Endothelial cell of umbilical vein (primary cell): Measurements from ENCODE around the gene CD1D. TPM values are rescaled to one million over a fixed set of nuclear protein-coding genes. Genes with fewer than 3 reads are reported as not detected.
A peak's percentile ranks its signal among the peaks of the same experiment; 100 is the strongest.

ENCODE experiments used
- BruUV-seq: library from RNA; stranded (reverse); fragments of 400-500 nt; replicated peaks from 2 replicates; lab custom pipeline; 2021; lab: Mats Ljungman, UMichigan
- CTCF ChIA-PET: fragments of 300-600, 350-600 bp; sonication (Branson Sonifier 250); formaldehyde crosslinking; loops from one replicate; lab custom pipeline; 2021; ENCODE audit warnings: antibody characterized with exemption, inconsistent platforms; lab: Charles Lee
- POLR2A ChIA-PET: fragments of 300-600, 350-600 bp; sonication (Branson Sonifier 250); formaldehyde crosslinking; loops from one replicate; lab custom pipeline; 2021; ENCODE audit warnings: antibody characterized with exemption, inconsistent platforms; lab: Charles Lee
- DNase-seq: peaks from one replicate; pipeline ENCODE4 v3.0.0-alpha.2; 2011; ENCODE audit warnings: low read depth, low spot score
- FAIRE-seq: peaks from 2 replicates; lab custom pipeline; 2011; peaks lifted over from hg19 to GRCh38; lab: Jason Lieb, UNC
- H2AFZ ChIP-seq: 2 replicates; pipeline ENCODE4 v1.6.0; 2012; ENCODE audit warnings: low read depth, low read length, control low read depth, inconsistent platforms
- H3K27ac ChIP-seq: 2 replicates; pipeline ENCODE4 v1.5.1; 2011; ENCODE audit warnings: low read depth, mild to moderate bottlenecking, control low read depth, low read length, moderate library complexity; ENCODE audit not compliant: insufficient read depth
- H3K27me3 ChIP-seq, 2 experiments: 2 replicates each; pipeline versions ENCODE4 v1.6.0 to v1.6.1; 2011; ENCODE audit warnings: low read length in 2 of 2, mixed read lengths in 1 of 2; ENCODE audit not compliant: control insufficient read depth in 2 of 2, insufficient read depth in 2 of 2
- H3K36me3 ChIP-seq, 2 experiments: 2 replicates in 1 of 2; 3 replicates in 1 of 2; pipeline ENCODE4 v1.5.1; 2011; ENCODE audit warnings: low read length in 2 of 2, mild to moderate bottlenecking in 1 of 2, moderate library complexity in 1 of 2; ENCODE audit not compliant: control insufficient read depth in 2 of 2, insufficient read depth in 2 of 2; ENCODE audit errors: extremely low read depth in 1 of 2
- H3K4me1 ChIP-seq: 3 replicates; pipeline ENCODE4 v1.5.1; 2011; ENCODE audit warnings: mild to moderate bottlenecking, low read length; ENCODE audit not compliant: control insufficient read depth, insufficient read depth; ENCODE audit errors: extremely low read depth
- H3K4me2 ChIP-seq: 2 replicates; pipeline ENCODE4 v1.6.1; 2011; ENCODE audit warnings: low read length, control low read depth, mixed read lengths; ENCODE audit not compliant: insufficient read depth
- H3K4me3 ChIP-seq, 3 experiments: fragments of 200-600 bp in 1 of 3; sonication (generic), shearing (Covaris generic) in 1 of 3; replicated peaks in 1 of 3; 2 replicates each; pipeline ENCODE4 v1.5.1; 2011 to 2016; ENCODE audit warnings: control low read depth in 3 of 3, low read length in 3 of 3, mild to moderate bottlenecking in 2 of 3, inconsistent platforms in 1 of 3, low read depth in 1 of 3, moderate library complexity in 1 of 3; ENCODE audit not compliant: insufficient read depth in 1 of 3
- H3K79me2 ChIP-seq: 2 replicates; pipeline ENCODE4 v1.6.0; 2012; ENCODE audit warnings: low read length, inconsistent platforms; ENCODE audit not compliant: control insufficient read depth, insufficient read depth
- H3K9ac ChIP-seq: replicated peaks from 2 replicates; pipeline ENCODE3; 2011; ENCODE audit warnings: low read length, control low read depth; ENCODE audit not compliant: insufficient read depth; ENCODE audit errors: extremely low read depth
- H3K9me1 ChIP-seq: replicated peaks from 3 replicates; pipeline ENCODE4 v1.6.0; 2011; ENCODE audit warnings: mild to moderate bottlenecking, low read length; ENCODE audit not compliant: control insufficient read depth, insufficient read depth; ENCODE audit errors: extremely low read depth
- H3K9me3 ChIP-seq: replicated peaks from 2 replicates; pipeline ENCODE4 v1.5.1; 2012; ENCODE audit warnings: low read length, inconsistent platforms; ENCODE audit not compliant: control insufficient read depth, insufficient read depth
- H4K20me1 ChIP-seq: replicated peaks from 2 replicates; pipeline ENCODE3; 2011; ENCODE audit warnings: mild to moderate bottlenecking, low read length; ENCODE audit not compliant: control insufficient read depth, insufficient read depth; ENCODE audit errors: extremely low read depth
- EZH2 ChIP-seq: IDR thresholded peaks from 2 replicates; pipeline ENCODE4 v1.6.1; 2012; ENCODE audit warnings: borderline replicate concordance, low read depth, mild to moderate bottlenecking, moderate library complexity, low read length, inconsistent platforms; ENCODE audit not compliant: severe bottlenecking
- FOS ChIP-seq: IDR thresholded peaks from 2 replicates; pipeline ENCODE4 v1.6.1; 2011; ENCODE audit warnings: mild to moderate bottlenecking, low read length, moderate library complexity, borderline replicate concordance; ENCODE audit not compliant: insufficient read depth
- GATA2 ChIP-seq: IDR thresholded peaks from 2 replicates; pipeline ENCODE4 v1.7.0; 2011; ENCODE audit warnings: low read depth, mild to moderate bottlenecking, moderate library complexity, mixed read lengths, low read length; ENCODE audit not compliant: insufficient read length, insufficient read depth
- JUN ChIP-seq: IDR thresholded peaks from 2 replicates; pipeline ENCODE4 v1.6.1; 2011; ENCODE audit warnings: borderline replicate concordance, low read depth; ENCODE audit not compliant: insufficient read length, insufficient read depth
- MAX ChIP-seq: IDR thresholded peaks from 2 replicates; pipeline ENCODE4 v1.6.1; 2011; ENCODE audit not compliant: insufficient read depth, insufficient read length
- MYC ChIP-seq: IDR thresholded peaks from one replicate; pipeline ENCODE4 v1.6.1; 2011; ENCODE audit warnings: mild to moderate bottlenecking, low read depth, low read length
- POLR2A ChIP-seq: IDR thresholded peaks from 2 replicates; pipeline ENCODE4 v1.6.1; 2012; ENCODE audit warnings: low read depth, mild to moderate bottlenecking, control low read depth, low read length
- POLR2AphosphoS5 ChIP-seq: IDR thresholded peaks from 2 replicates; pipeline ENCODE4 v1.6.1; 2012; ENCODE audit warnings: low read depth, mild to moderate bottlenecking, control low read depth, low read length, moderate library complexity; ENCODE audit not compliant: insufficient read depth
- dilution Hi-C: fragments of 300-500 bp; cut with MboI; formaldehyde crosslinking; loops from one replicate; pipeline ENCODE4 v1.15.0; 2019; ENCODE audit warnings: low sequenced_read_pairs; ENCODE audit not compliant: extremely low pct_ligation_motif_present
- intact Hi-C: fragments of 100-400 bp; cut with micrococcal nuclease; formaldehyde crosslinking; loops from one replicate; pipeline ENCODE4 v1.10.0; 2022
- polyA plus RNA-seq, 4 experiments: library from polyadenylated mRNA; depleted of rRNA in 3 of 4; stranded (reverse) in 3 of 4; unstranded in 1 of 4; fragments of >200 nt; gene quantifications; 2 replicates each; pipeline versions ENCODE4 v1.2.1 to v1.2.3, GENCODE V29; 2011 to 2012; ENCODE audit warnings: missing spikeins in 1 of 4
- total RNA-seq: library from RNA; stranded (reverse); gene quantifications from 2 replicates; pipeline ENCODE4 v1.2.3, GENCODE V29; 2021
- TF ChIP-seq, protein P1 (sequence below), 2 donors: IDR thresholded peaks; 1 replicate in 1 of 2; 2 replicates in 1 of 2; pipeline ENCODE4 v1.5.1; 2011; ENCODE audit warnings: low read length in 2 of 2, mild to moderate bottlenecking in 2 of 2, moderate library complexity in 2 of 2, control low read depth in 1 of 2, inconsistent platforms in 1 of 2, low read depth in 1 of 2; ENCODE audit not compliant: insufficient read depth in 1 of 2; ENCODE audit errors: extremely low read depth in 1 of 2

CD1D gene
- total and polyA plus RNA-seq, 2 donors (not counting 3 experiments of a cell fraction or from before 2014, with no cell fraction given) = not detected

DNA sequence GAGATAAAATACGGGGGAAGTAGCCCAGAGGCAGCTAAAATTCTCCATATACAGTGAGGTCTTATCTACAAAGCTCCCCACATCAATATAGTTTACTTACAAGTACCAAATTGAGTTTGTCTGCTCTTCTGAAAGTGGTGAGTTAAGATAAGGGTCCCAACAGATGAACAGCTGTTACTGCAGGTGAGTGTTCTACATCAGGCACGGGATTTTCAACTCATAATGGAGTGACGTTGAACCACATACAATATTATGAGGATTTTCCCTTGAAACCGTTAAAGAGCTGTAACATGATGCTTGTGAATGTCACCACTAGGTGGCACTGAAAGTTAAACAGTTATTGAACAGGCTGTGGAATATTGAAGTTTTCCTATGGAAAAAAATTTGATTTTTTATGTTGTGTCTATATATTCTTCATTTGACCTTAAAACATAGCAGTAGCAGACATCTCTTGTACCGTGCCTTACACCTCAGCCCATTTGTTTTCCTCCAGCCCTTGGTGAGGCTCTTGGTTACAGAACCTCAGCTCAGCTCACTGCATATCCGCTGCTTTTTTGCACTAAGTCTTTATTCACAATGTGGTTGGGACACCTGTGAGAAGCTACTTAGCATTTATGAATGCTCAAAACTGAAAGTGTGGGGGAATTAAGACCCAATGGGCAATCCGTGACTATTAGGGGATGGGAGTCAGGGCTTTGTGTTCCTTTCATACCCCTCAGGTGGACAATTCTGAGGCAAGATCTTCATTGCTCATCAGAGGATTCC is 23.2 kb downstream of the CD1D start:
- H3K27ac ChIP-seq = no peak overlapping the region
- H3K9ac ChIP-seq = no peak overlapping the region
- dilution Hi-C loops = no loop called here
- no peaks in the 10 kb centered on the region for H4K20me1 ChIP-seq
- FAIRE-seq (no peak), DNase-seq (peak; percentile 70)
- H3K27me3 ChIP-seq = peaks cover 0 to 16% of the 10 kb centered on the region in 2 experiments
- no peak for TF ChIP-seq JUN
- TF ChIP-seq, protein P1, sequence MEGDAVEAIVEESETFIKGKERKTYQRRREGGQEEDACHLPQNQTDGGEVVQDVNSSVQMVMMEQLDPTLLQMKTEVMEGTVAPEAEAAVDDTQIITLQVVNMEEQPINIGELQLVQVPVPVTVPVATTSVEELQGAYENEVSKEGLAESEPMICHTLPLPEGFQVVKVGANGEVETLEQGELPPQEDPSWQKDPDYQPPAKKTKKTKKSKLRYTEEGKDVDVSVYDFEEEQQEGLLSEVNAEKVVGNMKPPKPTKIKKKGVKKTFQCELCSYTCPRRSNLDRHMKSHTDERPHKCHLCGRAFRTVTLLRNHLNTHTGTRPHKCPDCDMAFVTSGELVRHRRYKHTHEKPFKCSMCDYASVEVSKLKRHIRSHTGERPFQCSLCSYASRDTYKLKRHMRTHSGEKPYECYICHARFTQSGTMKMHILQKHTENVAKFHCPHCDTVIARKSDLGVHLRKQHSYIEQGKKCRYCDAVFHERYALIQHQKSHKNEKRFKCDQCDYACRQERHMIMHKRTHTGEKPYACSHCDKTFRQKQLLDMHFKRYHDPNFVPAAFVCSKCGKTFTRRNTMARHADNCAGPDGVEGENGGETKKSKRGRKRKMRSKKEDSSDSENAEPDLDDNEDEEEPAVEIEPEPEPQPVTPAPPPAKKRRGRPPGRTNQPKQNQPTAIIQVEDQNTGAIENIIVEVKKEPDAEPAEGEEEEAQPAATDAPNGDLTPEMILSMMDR (IDR thresholded peaks at IDR 0.05; ENCODE audit: extremely low read depth in 1 of 2, insufficient read depth in 1 of 2, low read depth in 1 of 2, low read length in 2 of 2) = peak; percentile 59 to 63
- intact Hi-C loops = loop anchor here (1.0 kb wide), 2 partner anchors 794 to 868 kb away; no protein-coding TSS in a partner anchor
- no peaks in the 10 kb centered on the region for H3K9me3 ChIP-seq
- BruUV-seq = no TSS peak
- H3K4me3 ChIP-seq = no peak overlapping the region
- H3K4me2 ChIP-seq = no peak overlapping the region
- H2AFZ ChIP-seq = peak overlapping the region; percentile 15
- peaks cover 5% of the 10 kb centered on the region for H3K4me1 ChIP-seq
- no peaks in the 10 kb centered on the region for H3K9me1 ChIP-seq
- ChIA-PET POLR2A (interaction anchor here (1.7 kb wide), 1 partner anchor 795 kb away, joined by 4 read pairs; no protein-coding TSS in a partner anchor), CTCF (interaction anchor here (0.8 to 4.7 kb wide), 36 partner anchors 9 to 1803 kb away, joined by 3 to 131 read pairs (median 6); partner anchors contain the start of genes CD1D and IFI16)
- H3K36me3 ChIP-seq = no peaks in the 10 kb centered on the region
- no peaks in the 10 kb centered on the region for H3K79me2 ChIP-seq

GRCh38 chr1:158204458-158204827 is 23.7 kb downstream of the CD1D start:
- no peaks in the 10 kb centered on the region for H3K9me1 ChIP-seq
- H4K20me1 ChIP-seq = no peaks in the 10 kb centered on the region
- no peak overlapping the region for H3K27ac ChIP-seq
- ChIA-PET CTCF (interaction anchor here (0.8 to 4.7 kb wide), 31 partner anchors 9 to 1803 kb away, joined by 3 to 131 read pairs (median 7); partner anchors contain the start of gene IFI16), POLR2A (interaction anchor here (1.7 kb wide), 1 partner anchor 794 kb away, joined by 4 read pairs; no protein-coding TSS in a partner anchor)
- no peak overlapping the region for H3K9ac ChIP-seq
- dilution Hi-C loops (no loop called here), intact Hi-C loops (no loop called here)
- H2AFZ ChIP-seq = no peak overlapping the region
- TF ChIP-seq POLR2AphosphoS5 (no peak), FOS (no peak), MYC (no peak), MAX (no peak), JUN (no peak), EZH2 (no peak), GATA2 (no peak), POLR2A (no peak)
- TF ChIP-seq, protein P1 (IDR thresholded peaks at IDR 0.05; ENCODE audit: extremely low read depth in 1 of 2, insufficient read depth in 1 of 2, low read depth in 1 of 2, low read length in 2 of 2) = no peak
- no peaks in the 10 kb centered on the region for H3K79me2 ChIP-seq
- peaks cover 0 to 16% of the 10 kb centered on the region in 2 experiments for H3K27me3 ChIP-seq
- peak; percentile 53 for DNase-seq
- no peak for FAIRE-seq
- H3K9me3 ChIP-seq = no peaks in the 10 kb centered on the region
- H3K36me3 ChIP-seq = no peaks in the 10 kb centered on the region
- BruUV-seq = no TSS peak
- peaks cover 5% of the 10 kb centered on the region for H3K4me1 ChIP-seq
- no peak overlapping the region for H3K4me2 ChIP-seq
- H3K4me3 ChIP-seq = no peak overlapping the region
